Airway epithelial cell (primary cell): ENCODE measurements around the gene PGAM5. TPM values are rescaled to one million over a fixed set of nuclear protein-coding genes. Genes with fewer than 3 reads are reported as not detected.

Experiments
- total RNA-seq: library from RNA; depleted of rRNA; stranded (reverse); fragments of >200 nt; gene quantifications from 2 replicates; pipeline ENCODE4 v1.2.3, GENCODE V29; 2015

The PGAM5 gene
- total RNA-seq: 44.0 and 54.2 TPM in 2 replicates

DNA sequence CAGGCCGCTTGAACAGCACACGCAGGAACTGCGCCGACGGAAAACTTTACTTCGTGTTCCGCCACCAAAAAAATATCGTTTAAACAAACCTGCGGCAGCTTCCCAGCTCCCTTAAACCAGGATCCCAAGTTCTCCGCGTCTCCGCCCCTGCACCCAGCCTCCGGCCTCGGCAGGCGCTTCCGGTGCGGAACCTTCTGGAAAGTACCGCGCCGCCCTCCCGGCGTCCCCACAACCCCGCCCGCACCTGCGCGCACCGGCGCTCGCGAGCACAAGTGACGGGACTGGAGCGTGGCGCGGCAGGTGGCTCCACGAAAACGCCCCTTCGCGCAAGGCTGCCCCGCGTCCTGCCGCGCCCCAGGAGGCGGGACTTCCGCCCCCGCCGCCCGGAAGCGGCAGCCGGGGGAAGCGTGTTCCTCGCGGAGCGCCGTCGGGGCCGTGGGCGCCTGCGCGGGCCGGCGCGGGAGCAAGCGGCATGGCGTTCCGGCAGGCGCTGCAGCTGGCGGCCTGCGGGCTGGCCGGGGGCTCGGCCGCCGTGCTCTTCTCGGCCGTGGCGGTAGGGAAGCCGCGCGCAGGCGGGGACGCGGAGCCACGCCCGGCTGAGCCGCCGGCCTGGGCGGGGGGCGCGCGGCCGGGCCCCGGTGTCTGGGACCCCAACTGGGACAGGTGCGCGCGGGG, at the start of gene PGAM5:
Gene PGAM5 (plus strand): TSS at position 438 of the 675 bp plus-strand sequence. CDS start 35 bp downstream, at position 473.

DNA sequence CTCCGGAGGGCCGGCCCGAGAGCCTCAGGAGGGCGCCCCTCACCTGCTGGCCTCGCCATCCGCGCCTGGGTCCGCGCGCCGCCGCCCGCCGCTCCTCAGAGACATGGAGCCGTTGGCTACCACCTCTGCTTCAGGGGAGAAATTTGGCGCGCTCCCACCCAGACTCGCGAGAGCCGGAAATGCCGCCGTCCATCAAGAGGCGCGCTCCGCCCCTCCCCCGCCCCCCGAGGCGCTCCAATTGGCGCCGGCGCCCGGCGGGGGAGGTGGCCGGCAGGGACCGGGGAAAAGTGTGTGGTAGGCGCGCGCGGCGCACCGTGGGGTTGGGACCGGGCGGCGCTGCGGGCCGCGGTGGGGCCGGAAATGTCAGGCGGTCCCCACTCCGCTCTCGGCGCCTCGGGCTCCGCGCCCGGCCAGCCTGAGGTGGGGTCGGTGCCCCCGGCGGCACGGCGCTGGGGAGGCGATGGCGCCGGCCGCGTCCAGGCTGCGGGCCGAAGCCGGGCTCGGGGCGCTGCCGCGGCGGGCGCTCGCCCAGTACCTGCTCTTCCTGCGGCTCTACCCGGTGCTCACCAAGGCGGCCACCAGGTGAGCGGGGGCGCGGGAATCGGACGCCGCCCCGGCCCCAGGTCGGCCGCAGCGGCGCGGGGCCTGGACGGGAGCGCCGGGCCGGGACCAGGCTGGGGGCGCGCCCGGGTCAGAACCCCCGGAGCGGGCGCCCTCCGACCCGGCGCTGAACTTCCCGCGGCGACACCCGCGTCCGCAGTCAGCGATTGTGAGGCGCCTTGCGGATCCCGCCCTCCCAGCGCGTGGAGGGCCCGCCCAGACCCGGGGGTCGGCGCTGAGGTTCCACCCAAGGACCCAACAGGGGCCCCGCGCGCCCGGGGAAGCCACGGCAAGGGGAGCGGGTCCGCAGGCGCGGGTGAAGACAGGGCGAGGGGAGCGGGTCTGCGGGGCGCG, 23.2 kb upstream of the PGAM5 start, which contains the start of the genes POLE and PXMP2:
Gene POLE (minus strand): TSS at position 132 of the 954 bp plus-strand sequence. CDS start 27 bp downstream, at position 105.
Gene PXMP2 (plus strand): TSS at position 377 of the 954 bp plus-strand sequence. CDS start 84 bp downstream, at position 461.

GRCh38 chr12:132761032-132761920, 50.6 kb downstream of the PGAM5 start, which contains the start of gene ANKLE2:
TSS of gene ANKLE2 (minus strand) at chr12:132761832. CDS start at chr12:132761798, 34 bp downstream.

Other genes starting within 250 kb of the PGAM5 start
- 24.2 and 25.9 TPM in 2 replicates for gene FBRSL1, start 220.7 kb upstream of the PGAM5 start, total RNA-seq
- not detected in 2 replicates for gene LRCOL1, start 100.3 kb upstream of the PGAM5 start, total RNA-seq
- not detected in 2 replicates for gene P2RX2, start 92.1 kb upstream of the PGAM5 start, total RNA-seq
- 14.0 and 24.3 TPM in 2 replicates for gene POLE, start 23.5 kb upstream of the PGAM5 start, total RNA-seq
- 22.6 and 33.3 TPM in 2 replicates for gene PXMP2, start 23.3 kb upstream of the PGAM5 start, total RNA-seq
- 61.2 and 61.6 TPM in 2 replicates for gene ANKLE2, start 51.0 kb downstream of the PGAM5 start, total RNA-seq
- 38.1 and 43.3 TPM in 2 replicates for gene GOLGA3, start 118.0 kb downstream of the PGAM5 start, total RNA-seq
- gene CHFR, start 176.8 kb downstream of the PGAM5 start, total RNA-seq: 22.1 and 28.4 TPM in 2 replicates
- gene ZNF605, start 245.5 kb downstream of the PGAM5 start, total RNA-seq: 3.2 and 4.4 TPM in 2 replicates